ENCODE measurements around the gene ZNF436. TPM values are rescaled to one million over a fixed set of nuclear protein-coding genes. Genes with fewer than 3 reads are reported as not detected.

Gene ZNF436
- total and polyA plus RNA-seq, 2 donors (not counting 1 experiment from before 2014, with no cell fraction given) = 1.9 to 10.1 TPM

GRCh38 chr1:23397908-23398307, 28.3 kb upstream of the ZNF436 start:
- H3K4me2 ChIP-seq (replicated peaks; ENCODE audit: low read depth, low read length, poor library complexity, severe bottlenecking) = no peak overlapping the region
- no peaks in the 10 kb centered on the region for H3K9me3 ChIP-seq (ENCODE audit: control extremely low read depth in 1 of 3, control insufficient read depth in 2 of 3, insufficient read depth in 1 of 3, low read length in 2 of 3)
- intact Hi-C loops (cut with micrococcal nuclease) = no loop called here
- H3K27ac ChIP-seq (ENCODE audit: low read length in 2 of 2) = no peak overlapping the region
- no peak overlapping the region for H3K27ac Mint-ChIP-seq
- DNase-seq (no peak), ATAC-seq (ENCODE audit: low read depth) (no peak)
- H3K27me3 Mint-ChIP-seq = peaks cover 22% of the 10 kb centered on the region
- CTCF ChIA-PET = no interaction called here
- no peak overlapping the region for H3K9ac ChIP-seq (ENCODE audit: low read length)
- no peaks in the 10 kb centered on the region for H3K79me2 ChIP-seq (ENCODE audit: control insufficient read depth, insufficient read depth, low read length)
- POLR2A ChIA-PET = no interaction called here
- WGBS (ENCODE audit: insufficient coverage) = no CpG with 5 or more reads among the region's 7 CpGs
- H4K20me1 ChIP-seq (ENCODE audit: control insufficient read depth, insufficient read depth, low read length, poor library complexity, severe bottlenecking) = no peaks in the 10 kb centered on the region
- no peaks in the 10 kb centered on the region for H3K4me1 ChIP-seq (ENCODE audit: control insufficient read depth in 2 of 2, insufficient read depth in 2 of 2, low read length in 2 of 2)
- no peak for TF ChIP-seq CTCF (IDR thresholded peaks at IDR 0.05)
- TF ChIP-seq EZH2 (IDR thresholded peaks at IDR 0.05; ENCODE audit: borderline replicate concordance, insufficient read depth, low read depth, low read length, poor library complexity, severe bottlenecking) = no peak
- no peaks in the 10 kb centered on the region for H3K36me3 ChIP-seq (replicated peaks in 1 of 2; ENCODE audit: control extremely low read depth in 1 of 2, control insufficient read depth in 1 of 2, extremely low read depth in 1 of 2, insufficient read depth in 2 of 2, low read length in 1 of 2)
- no peaks in the 10 kb centered on the region for H3K9me3 Mint-ChIP-seq (ENCODE audit: insufficient read depth)
- peaks cover 0 to 3% (median 0%) of the 10 kb centered on the region in 4 experiments for H3K27me3 ChIP-seq (replicated peaks in 1 of 4; ENCODE audit: control extremely low read depth in 1 of 4, control insufficient read depth in 3 of 4, insufficient read depth in 4 of 4, low read length in 3 of 4)
- H2AFZ ChIP-seq (ENCODE audit: insufficient read depth, low read depth, low read length, poor library complexity, severe bottlenecking) = no peak overlapping the region
- H3K4me3 ChIP-seq (ENCODE audit: control extremely low read depth in 1 of 5, extremely low read depth in 1 of 5, insufficient read depth in 1 of 5, low read depth in 2 of 5, low read length in 4 of 5) = no peak overlapping the region
- no peaks in the 10 kb centered on the region for H3K4me1 Mint-ChIP-seq
- no peak overlapping the region for H3K4me3 Mint-ChIP-seq

- WGBS (ENCODE audit: insufficient coverage) = no CpG with 5 or more reads among the region's 2 CpGs
Observed at GRCh38 chr1:23396380-23396779, 26.7 kb upstream of the ZNF436 start.

More at GRCh38 chr1:23396380-23396779, 26.7 kb upstream of the ZNF436 start:
- DNase-seq = no peak
- Histone ChIP-seq H3K9me3 (ENCODE audit: control extremely low read depth in 1 of 3, control insufficient read depth in 2 of 3, insufficient read depth in 1 of 3, low read length in 2 of 3) (no peaks in the 10 kb centered on the region), H3K79me2 (ENCODE audit: control insufficient read depth, insufficient read depth, low read length) (no peaks in the 10 kb centered on the region), H2AFZ (ENCODE audit: insufficient read depth, low read depth, low read length, poor library complexity, severe bottlenecking) (no peak overlapping the region), H3K4me2 (replicated peaks; ENCODE audit: low read depth, low read length, poor library complexity, severe bottlenecking) (no peak overlapping the region), H3K9ac (ENCODE audit: low read length) (no peak overlapping the region), H3K36me3 (replicated peaks in 1 of 2; ENCODE audit: control extremely low read depth in 1 of 2, control insufficient read depth in 1 of 2, extremely low read depth in 1 of 2, insufficient read depth in 2 of 2, low read length in 1 of 2) (no peaks in the 10 kb centered on the region), H4K20me1 (ENCODE audit: control insufficient read depth, insufficient read depth, low read length, poor library complexity, severe bottlenecking) (no peaks in the 10 kb centered on the region), H3K27ac (ENCODE audit: low read length in 2 of 2) (no peak overlapping the region), H3K4me1 (ENCODE audit: control insufficient read depth in 2 of 2, insufficient read depth in 2 of 2, low read length in 2 of 2) (no peaks in the 10 kb centered on the region), H3K4me3 (ENCODE audit: control extremely low read depth in 1 of 5, extremely low read depth in 1 of 5, insufficient read depth in 1 of 5, low read depth in 2 of 5, low read length in 4 of 5) (no peak overlapping the region), H3K27me3 (replicated peaks in 1 of 4; ENCODE audit: control extremely low read depth in 1 of 4, control insufficient read depth in 3 of 4, insufficient read depth in 4 of 4, low read length in 3 of 4) (peaks cover 0 to 3% (median 0%) of the 10 kb centered on the region in 4 experiments)
- no peak for ATAC-seq (ENCODE audit: low read depth)
- POLR2A ChIA-PET = no interaction called here
- Mint-ChIP-seq H3K4me3 (no peak overlapping the region), H3K4me1 (no peaks in the 10 kb centered on the region), H3K27me3 (peaks cover 19% of the 10 kb centered on the region), H3K9me3 (ENCODE audit: insufficient read depth) (no peaks in the 10 kb centered on the region), H3K27ac (no peak overlapping the region)
- CTCF ChIA-PET = no interaction called here
- intact Hi-C loops (cut with micrococcal nuclease) = no loop called here
- TF ChIP-seq EZH2 (IDR thresholded peaks at IDR 0.05; ENCODE audit: borderline replicate concordance, insufficient read depth, low read depth, low read length, poor library complexity, severe bottlenecking) = no peak
- no peak for TF ChIP-seq CTCF (IDR thresholded peaks at IDR 0.05)
